AG10803 (cell line): ENCODE data around the gene PARD3.
A peak's percentile ranks its signal among the peaks of the same experiment; 100 is the strongest.

Experiments
- DNase-seq: peaks from one replicate; pipeline ENCODE4 v3.0.0; 2010; ENCODE audit warnings: low read depth
- H3K4me3 ChIP-seq: 2 replicates; pipeline ENCODE4 v1.5.1; 2011; ENCODE audit warnings: mild to moderate bottlenecking, low read length, control low read depth
- CTCF ChIP-seq: conservative IDR thresholded peaks from 2 replicates; pipeline ENCODE4 v1.5.1; 2011; ENCODE audit warnings: mild to moderate bottlenecking, low read length, control low read depth, inconsistent platforms

The PARD3 gene

DNA sequence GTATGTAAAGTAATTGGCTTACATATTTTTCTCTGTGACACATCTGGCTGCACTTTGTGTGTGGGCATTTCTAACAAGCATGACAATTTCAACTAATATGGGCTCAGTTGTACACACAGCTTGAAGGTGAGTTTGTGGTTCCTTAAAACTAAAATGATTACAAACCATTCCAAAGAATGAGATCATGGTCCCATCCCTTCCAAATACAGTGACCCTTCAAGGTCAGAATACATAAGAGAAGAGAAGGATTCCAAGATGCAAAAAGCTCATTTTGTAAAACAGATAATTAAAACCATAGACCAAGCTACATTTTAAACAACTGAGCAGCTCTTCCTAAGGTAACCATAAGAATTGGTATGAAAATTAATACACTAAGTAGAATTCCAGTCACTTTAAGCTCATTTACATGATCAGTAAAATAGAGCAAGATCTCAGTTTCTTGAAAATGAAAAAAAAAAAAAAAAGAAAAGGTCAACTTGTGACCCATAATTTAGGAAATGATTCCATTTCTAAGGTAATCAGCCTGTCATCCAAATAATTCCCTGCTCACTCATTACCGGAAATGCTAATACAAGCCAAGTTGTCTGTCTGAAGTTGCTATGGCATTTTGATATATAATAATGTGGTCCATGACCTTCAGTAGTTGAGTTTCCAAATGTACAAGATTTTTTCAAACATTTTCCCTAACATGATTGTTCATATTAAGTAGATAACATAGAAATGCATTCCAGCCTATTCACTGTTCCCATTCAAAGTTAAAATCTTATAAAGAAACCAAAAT is 688.5 kb downstream of the PARD3 start:
- no peak for TF ChIP-seq CTCF
- DNase-seq, result peak; percentile 33
- no peak overlapping the region for H3K4me3 ChIP-seq

- H3K4me3 ChIP-seq, result no peak overlapping the region
- no peak for DNase-seq
- no peak for TF ChIP-seq CTCF
These were observed 689.4 kb downstream of the PARD3 start for GRCh38 chr10:34125702-34126101.

- TF ChIP-seq CTCF, result no peak
- peak; percentile 73 for DNase-seq
- no peak overlapping the region for H3K4me3 ChIP-seq
These were observed 690.5 kb downstream of the PARD3 start for GRCh38 chr10:34124522-34125035.

DNA sequence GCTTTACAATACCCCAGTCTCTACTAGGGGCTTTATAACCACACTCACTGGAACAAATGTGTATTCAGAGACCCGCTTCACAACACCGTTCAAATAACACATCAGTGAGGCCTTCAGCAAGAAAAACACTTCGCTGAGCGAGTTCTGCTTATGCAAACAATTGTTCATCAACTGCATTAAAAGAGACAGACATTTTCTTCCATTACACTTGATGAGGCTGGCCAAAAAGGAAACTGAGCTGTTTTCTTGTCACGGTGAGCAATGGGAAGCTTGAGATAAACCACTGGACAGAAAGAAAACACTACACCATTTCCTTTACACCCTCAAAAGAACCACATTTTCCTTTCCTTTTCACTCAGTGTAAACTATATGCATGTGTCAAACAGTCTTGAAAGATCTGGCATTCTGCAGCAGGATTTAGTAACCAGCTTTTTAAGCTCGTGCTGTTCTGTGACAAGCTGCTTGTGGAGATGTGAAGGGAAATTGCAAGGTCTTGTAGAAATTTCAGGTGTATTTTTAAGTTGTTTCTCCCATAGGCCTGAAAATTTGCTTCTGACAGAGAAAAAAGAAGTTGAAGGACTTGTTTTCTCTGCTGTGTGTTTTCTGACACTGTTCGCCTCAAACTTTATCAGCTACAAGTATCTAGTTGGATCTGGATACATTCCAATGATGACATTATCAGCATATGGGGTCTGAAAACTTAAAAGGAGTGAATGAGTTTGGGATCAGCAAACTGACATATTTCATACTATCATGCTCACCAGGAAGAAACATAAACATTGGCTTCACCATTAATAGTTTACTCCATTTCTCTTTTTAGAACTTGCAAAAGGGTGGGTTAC is 693.1 kb downstream of the PARD3 start:
- no peak for DNase-seq
- TF ChIP-seq CTCF, result no peak
- no peak overlapping the region for H3K4me3 ChIP-seq

DNA sequence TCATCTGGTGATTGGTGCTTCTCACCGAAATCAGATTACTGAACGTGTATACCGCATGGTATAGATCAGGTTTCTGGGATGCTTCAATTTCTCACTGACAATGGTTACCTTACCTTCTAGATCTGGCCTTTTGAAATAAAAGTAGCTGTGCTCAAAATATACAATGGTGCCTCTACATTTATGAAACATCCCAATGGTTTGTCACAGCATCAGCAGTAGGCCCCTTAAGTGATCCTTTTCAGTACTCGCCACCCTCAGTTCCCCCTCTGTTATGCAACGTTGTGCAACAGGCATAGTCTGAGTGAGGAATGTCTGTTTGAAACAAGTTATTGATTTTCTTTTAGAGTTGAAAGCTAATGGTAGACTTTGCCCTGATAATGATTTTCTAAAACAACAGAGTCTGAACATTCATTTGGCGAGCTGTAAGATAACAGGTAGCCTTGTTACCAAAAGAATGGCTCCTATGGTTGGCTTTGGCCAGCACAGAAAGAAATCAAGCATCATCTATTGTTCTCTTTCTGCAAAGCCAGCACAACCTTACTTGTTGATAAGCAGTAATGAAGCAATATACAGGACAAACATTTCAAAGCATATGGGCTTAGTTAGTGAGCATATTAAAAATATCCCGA is 693.9 kb downstream of the PARD3 start:
- DNase-seq, result no peak
- TF ChIP-seq CTCF, result no peak
- H3K4me3 ChIP-seq, result no peak overlapping the region

- TF ChIP-seq CTCF, result no peak
- no peak overlapping the region for H3K4me3 ChIP-seq
- no peak for DNase-seq
These were observed 695.6 kb downstream of the PARD3 start for GRCh38 chr10:34119456-34119855.
